H1 (cell line): ENCODE results near the gene ADAMTSL2. TPM values are rescaled to one million over a fixed set of nuclear protein-coding genes. Genes with fewer than 3 reads are reported as not detected.

Source experiments
- CTCF ChIA-PET: fragments of 300-600 bp; sonication (Branson Sonifier 250); formaldehyde crosslinking; loops from one replicate; lab custom pipeline; 2021; ENCODE audit not compliant: partially characterized antibody; lab: Charles Lee
- POLR2A ChIA-PET: fragments of 300-600 bp; sonication (Branson Sonifier 250); formaldehyde crosslinking; loops from one replicate; lab custom pipeline; 2021; ENCODE audit warnings: inconsistent platforms; ENCODE audit not compliant: partially characterized antibody; lab: Charles Lee
- DNase-seq, 2 experiments: peaks; one replicate each; pipeline versions ENCODE4 v3.0.0 to v3.0.0-alpha.2; 2010 to 2022; ENCODE audit warnings: low spot score in 2 of 2, low read depth in 1 of 2, mixed read lengths in 1 of 2
- FAIRE-seq: peaks from 2 replicates; lab custom pipeline; 2011; peaks lifted over from hg19 to GRCh38; lab: Jason Lieb, UNC
- H2AFZ ChIP-seq: 2 replicates; pipeline ENCODE4 v1.8.1; 2012; ENCODE audit warnings: low read length, inconsistent platforms
- H2AK5ac ChIP-seq: 2 replicates; pipeline ENCODE4 v1.6.1; 2013; ENCODE audit warnings: low read depth, low read length
- H2BK120ac ChIP-seq: replicated peaks from 2 replicates; pipeline ENCODE3; 2013; ENCODE audit warnings: low read depth, low read length, inconsistent platforms
- H2BK12ac ChIP-seq: 2 replicates; pipeline ENCODE4 v1.6.1; 2013; ENCODE audit warnings: low read depth, low read length
- H2BK15ac ChIP-seq: 2 replicates; pipeline ENCODE4 v1.6.1; 2013; ENCODE audit warnings: low read length
- H2BK20ac ChIP-seq: 2 replicates; pipeline ENCODE4 v1.6.1; 2013; ENCODE audit warnings: low read length
- H2BK5ac ChIP-seq: 2 replicates; pipeline ENCODE4 v1.6.1; 2013; ENCODE audit warnings: low read depth, low read length
- H3K14ac ChIP-seq: 2 replicates; pipeline ENCODE4 v1.6.1; 2013; ENCODE audit warnings: inconsistent platforms; ENCODE audit not compliant: insufficient read length
- H3K18ac ChIP-seq: 2 replicates; pipeline ENCODE4 v1.6.1; 2013; ENCODE audit warnings: low read length; ENCODE audit errors: extremely low read depth
- H3K23ac ChIP-seq: 2 replicates; pipeline ENCODE4 v1.6.1; 2013; ENCODE audit warnings: inconsistent platforms; ENCODE audit not compliant: insufficient read length
- H3K23me2 ChIP-seq: 2 replicates; pipeline ENCODE4 v1.6.1; 2013; ENCODE audit warnings: low read depth, low read length
- H3K27ac ChIP-seq: 2 replicates; pipeline ENCODE4 v1.6.1; 2011; ENCODE audit warnings: low read depth, low read length, inconsistent platforms
- H3K27me3 ChIP-seq, 4 experiments: replicated peaks in 1 of 4; 1 replicate in 1 of 4; 2 replicates in 3 of 4; pipeline versions ENCODE4 v1.6.1 to v1.8.1; 2011 to 2013; ENCODE audit warnings: low read length in 3 of 4, mild to moderate bottlenecking in 3 of 4, inconsistent platforms in 2 of 4, mixed read lengths in 2 of 4, moderate library complexity in 1 of 4; ENCODE audit not compliant: control insufficient read depth in 3 of 4, insufficient read depth in 3 of 4; ENCODE audit errors: extremely low read depth in 1 of 4
- H3K36me3 ChIP-seq, 4 experiments: 2 replicates each; pipeline versions ENCODE4 v1.6.1 to v1.8.1; 2011 to 2013; ENCODE audit warnings: mild to moderate bottlenecking in 4 of 4, low read length in 3 of 4, moderate library complexity in 2 of 4, control low read depth in 1 of 4, inconsistent platforms in 1 of 4; ENCODE audit not compliant: insufficient read depth in 4 of 4, control insufficient read depth in 2 of 4
- H3K4ac ChIP-seq: replicated peaks from 2 replicates; pipeline ENCODE3; 2013; ENCODE audit warnings: low read length, low read depth, mixed read lengths, inconsistent platforms; ENCODE audit not compliant: insufficient read length
- H3K4me1 ChIP-seq, 4 experiments: replicated peaks in 1 of 4; 1 replicate in 1 of 4; 2 replicates in 3 of 4; pipeline versions ENCODE4 v1.6.1 to v1.8.1; 2011 to 2013; ENCODE audit warnings: low read length in 3 of 4, inconsistent platforms in 2 of 4, mixed read lengths in 1 of 4; ENCODE audit not compliant: insufficient read depth in 4 of 4, control insufficient read depth in 3 of 4
- H3K4me2 ChIP-seq, 2 experiments: 2 replicates each; pipeline versions ENCODE4 v1.6.1 to v1.8.1; 2011 to 2013; ENCODE audit warnings: low read depth in 2 of 2, low read length in 2 of 2, control low read depth in 1 of 2, inconsistent platforms in 1 of 2, mild to moderate bottlenecking in 1 of 2; ENCODE audit not compliant: insufficient read depth in 1 of 2
- H3K4me3 ChIP-seq, 4 experiments: fragments of 200-600, 300-600 bp in 1 of 4; sonication (generic), shearing (Covaris generic), sonication (Bioruptor Twin) in 1 of 4; 2 replicates each; pipeline versions ENCODE4 v1.5.1 to v1.8.1; 2011 to 2016; ENCODE audit warnings: low read length in 4 of 4, low read depth in 3 of 4, control low read depth in 2 of 4, inconsistent platforms in 2 of 4, mild to moderate bottlenecking in 2 of 4, mixed read lengths in 1 of 4, moderate library complexity in 1 of 4; ENCODE audit not compliant: insufficient read depth in 2 of 4; ENCODE audit errors: extremely low read depth in 1 of 4
- H3K56ac ChIP-seq: replicated peaks from 2 replicates; pipeline ENCODE3; 2013; ENCODE audit warnings: low read depth, mild to moderate bottlenecking, mixed read lengths, low read length, inconsistent platforms; ENCODE audit not compliant: insufficient read length
- H3K79me1 ChIP-seq: 2 replicates; pipeline ENCODE4 v1.6.1; 2013; ENCODE audit warnings: low read depth, low read length, control low read depth
- H3K79me2 ChIP-seq, 2 experiments: 2 replicates each; pipeline versions ENCODE4 v1.6.1 to v1.8.1; 2012 to 2013; ENCODE audit warnings: low read length in 2 of 2, mild to moderate bottlenecking in 2 of 2, inconsistent platforms in 1 of 2; ENCODE audit not compliant: insufficient read depth in 2 of 2, control insufficient read depth in 1 of 2
- H3K9ac ChIP-seq, 4 experiments: replicated peaks in 1 of 4; 1 replicate in 1 of 4; 2 replicates in 3 of 4; pipeline versions ENCODE4 v1.6.1 to v1.8.1; 2011 to 2013; ENCODE audit warnings: low read depth in 3 of 4, low read length in 3 of 4, control low read depth in 2 of 4, mild to moderate bottlenecking in 2 of 4, moderate library complexity in 2 of 4, inconsistent platforms in 1 of 4; ENCODE audit errors: extremely low read depth in 1 of 4
- H3K9me3 ChIP-seq, 2 experiments: 2 replicates each; pipeline versions ENCODE4 v1.6.1 to v1.8.1; 2012 to 2013; ENCODE audit warnings: mild to moderate bottlenecking in 2 of 2, moderate library complexity in 2 of 2, control low read depth in 1 of 2, inconsistent platforms in 1 of 2, low read depth in 1 of 2, low read length in 1 of 2, mixed read lengths in 1 of 2; ENCODE audit not compliant: insufficient read depth in 2 of 2
- H4K20me1 ChIP-seq, 2 experiments: replicated peaks in 1 of 2; 2 replicates each; pipeline versions ENCODE3 to v1.8.1; 2011 to 2013; ENCODE audit warnings: inconsistent platforms in 2 of 2, low read length in 2 of 2, mild to moderate bottlenecking in 1 of 2; ENCODE audit not compliant: insufficient read depth in 2 of 2, control insufficient read depth in 1 of 2
- H4K5ac ChIP-seq: 2 replicates; pipeline ENCODE4 v1.6.1; 2013; ENCODE audit warnings: low read length, low read depth, mixed read lengths, inconsistent platforms; ENCODE audit not compliant: insufficient read length
- H4K8ac ChIP-seq: 2 replicates; pipeline ENCODE4 v1.8.0; 2013; ENCODE audit warnings: mild to moderate bottlenecking, moderate library complexity, low read length, inconsistent platforms; ENCODE audit not compliant: insufficient read depth; ENCODE audit errors: extremely low read depth
- H4K91ac ChIP-seq: replicated peaks from 2 replicates; pipeline ENCODE3; 2013; ENCODE audit warnings: low read length, mixed read lengths, inconsistent platforms; ENCODE audit not compliant: insufficient read length
- ASH2L ChIP-seq: fragments of 200-600, 300-600 bp; sonication (generic); IDR thresholded peaks from one replicate; pipeline ENCODE4 v1.7.1; 2017; ENCODE audit warnings: low read length
- CHD2 ChIP-seq: IDR thresholded peaks from 2 replicates; pipeline ENCODE4 v1.6.1; 2012; ENCODE audit warnings: low read length, improper control_type of control experiment
- EGR1 ChIP-seq: IDR thresholded peaks from 2 replicates; pipeline ENCODE4 v1.6.1; 2011; ENCODE audit warnings: low read depth, low read length, borderline replicate concordance
- RFX5 ChIP-seq: IDR thresholded peaks from 2 replicates; pipeline ENCODE4 v1.6.1; 2011; ENCODE audit warnings: low read depth, low read length, improper control_type of control experiment, borderline replicate concordance
- WGBS, 2 experiments: shearing (Covaris generic) in 1 of 2; methylation state at CpG; one replicate each; pipeline versions ENCODE4 v1.1.6 to v1.1.7; 2013 to 2015; ENCODE audit warnings: low lambda C conversion rate in 2 of 2, mixed read lengths in 2 of 2, inconsistent platforms in 1 of 2, low coverage in 1 of 2, missing lambda C conversion rate in 1 of 2; ENCODE audit not compliant: insufficient replicate concordance in 2 of 2, insufficient coverage in 1 of 2, insufficient read length in 1 of 2; ENCODE audit errors: extremely low coverage in 1 of 2, missing lambda C conversion rate in 1 of 2; 5-methylcytosine and 5-hydroxymethylcytosine counted together
- polyA plus RNA-seq, 7 experiments: library from polyadenylated mRNA; depleted of rRNA in 3 of 7; stranded (reverse) in 5 of 7; unstranded in 2 of 7; fragments of >200 nt in 5 of 7; fragments of 200-250 nt in 2 of 7; gene quantifications; 1 replicate in 5 of 7; 2 replicates in 1 of 7; 4 replicates in 1 of 7; pipeline versions ENCODE4 v1.2.1 to v1.2.3, GENCODE V29; 2011 to 2013; ENCODE audit warnings: missing spikeins in 2 of 7, mixed read lengths in 2 of 7
- total RNA-seq: library from RNA; stranded (reverse); fragmentation: NEBNext Ultra II Directional; extraction: Animal tissue kit (Norgen Biotek cat#: 25700); gene quantifications from 2 replicates; pipeline ENCODE4 v1.2.1, GENCODE V29; 2021

The ADAMTSL2 gene
- total and polyA plus RNA-seq, 2 of the 8 experiments (the other 6 are each of a cell fraction or from before 2014, with no cell fraction given) = 0.74 to 0.76 TPM

- Histone ChIP-seq H3K36me3 (peaks cover 0 to 3% (median 0%) of the 10 kb centered on the region in 4 experiments; a peak in 1 of 8 replicates), H3K23me2 (peaks cover 4% of the 10 kb centered on the region; the same call in 1 of the 2 replicates), H3K4me3 (no peak overlapping the region), H3K4ac (peak overlapping the region; percentile 91), H3K9me3 (peaks cover 15 to 18% of the 10 kb centered on the region in 2 experiments), H4K8ac (no peak overlapping the region), H4K5ac (no peak overlapping the region), H3K79me1 (peaks cover 3% of the 10 kb centered on the region), H3K14ac (peak overlapping the region; percentile 68), H3K4me2 (no peak overlapping the region), H4K91ac (peak overlapping the region; percentile 81), H3K4me1 (peaks cover 0 to 4% (median under 1%) of the 10 kb centered on the region in 4 experiments; a peak in 3 of 7 replicates), H3K23ac (no peak overlapping the region), H3K9ac (0 out of 7 replicates have a peak overlapping the region, but pooled peaks of 1 of the 4 experiments have one; percentile 5), H3K18ac (no peak overlapping the region), H3K27me3 (no peaks in the 10 kb centered on the region; a peak in 3 of 7 replicates), H2BK20ac (no peak overlapping the region), H3K79me2 (no peaks in the 10 kb centered on the region), H3K27ac (no peak overlapping the region), H2BK12ac (no peak overlapping the region; the same call in 1 of the 2 replicates), H3K56ac (peak overlapping the region; percentile 82), H2AK5ac (peak overlapping the region; percentile 4; the same call in 1 of the 2 replicates), H2BK120ac (peak overlapping the region; percentile 21), H4K20me1 (peaks cover 0 to 8% of the 10 kb centered on the region in 2 experiments), H2BK5ac (no peak overlapping the region; the same call in 1 of the 2 replicates), H2AFZ (no peak overlapping the region), H2BK15ac (no peak overlapping the region; the same call in 1 of the 2 replicates)
- POLR2A ChIA-PET = interaction anchor here (1.4 kb wide), 1 partner anchor 12 kb away, joined by 3 read pairs; no protein-coding TSS in a partner anchor
- DNase-seq (no peak), FAIRE-seq (no peak)
- WGBS, 2 experiments = 88% methylated on average over 6 of the region's 6 CpGs; no CpG with 5 or more reads in 1 of the 2 experiments
- CTCF ChIA-PET = interaction anchor here (1.1 to 2.3 kb wide), 4 partner anchors 10 to 169 kb away, joined by 3 to 13 read pairs (median 4); no protein-coding TSS in a partner anchor
- TF ChIP-seq CHD2 (no peak), ASH2L (no peak), RFX5 (no peak), EGR1 (no peak)
Measured at GRCh38 chr9:133599470-133600173, 65.1 kb downstream of the ADAMTSL2 start.
